NCI-H2081 treated with DMSO at 0.1 percent for 48 hours (cell line): ENCODE measurements around the gene SULT4A1.

Experiments used
- DNase-seq: peaks from one replicate; lab custom pipeline; 2025; lab: John Stamatoyannopoulos, UW

SULT4A1 gene

GRCh38 chr22:43844560-43845545 lies 17.5 kb downstream of the SULT4A1 start:
- DNase-seq, result no peak

- no peak for DNase-seq
Measured at GRCh38 chr22:43843783-43844530, 18.4 kb downstream of the SULT4A1 start.

GRCh38 chr22:43841742-43842141 lies 20.6 kb downstream of the SULT4A1 start:
- no peak for DNase-seq

GRCh38 chr22:43840851-43841250 lies 21.5 kb downstream of the SULT4A1 start:
- no peak for DNase-seq

GRCh38 chr22:43840431-43840830 lies 21.9 kb downstream of the SULT4A1 start:
- DNase-seq, result no peak

GRCh38 chr22:43839781-43840180 lies 22.5 kb downstream of the SULT4A1 start:
- no peak for DNase-seq

- no peak for DNase-seq
Measured at GRCh38 chr22:43838571-43839307, 23.6 kb downstream of the SULT4A1 start.

GRCh38 chr22:43838161-43838560 lies 24.2 kb downstream of the SULT4A1 start:
- DNase-seq, result no peak

GRCh38 chr22:43837666-43838065 lies 24.6 kb downstream of the SULT4A1 start:
- no peak for DNase-seq

GRCh38 chr22:43835736-43836135 lies 26.6 kb downstream of the SULT4A1 start:
- no peak for DNase-seq

- DNase-seq, result no peak
Measured at GRCh38 chr22:43835166-43835565, 27.1 kb downstream of the SULT4A1 start.

- DNase-seq, result no peak
Measured at GRCh38 chr22:43833286-43834240, 28.8 kb downstream of the SULT4A1 start.

- no peak for DNase-seq
Measured at GRCh38 chr22:43832393-43833265, 29.7 kb downstream of the SULT4A1 start.

GRCh38 chr22:43831561-43832392 lies 30.5 kb downstream of the SULT4A1 start:
- DNase-seq, result no peak

GRCh38 chr22:43830931-43831560 lies 31.3 kb downstream of the SULT4A1 start:
- no peak for DNase-seq

- DNase-seq, result no peak
Measured at GRCh38 chr22:43829904-43830851, 32.1 kb downstream of the SULT4A1 start.

- no peak for DNase-seq
Measured at GRCh38 chr22:43828998-43829782, 33.1 kb downstream of the SULT4A1 start.
